Left ventricle myocardium inferior (tissue), 1 donor: ENCODE results near the gene CNTNAP1. TPM values are rescaled to one million over a fixed set of nuclear protein-coding genes. Genes with fewer than 3 reads are reported as not detected.
A peak's percentile ranks its signal among the peaks of the same experiment; 100 is the strongest.

ENCODE experiments used
- DNase-seq: peaks from one replicate; pipeline ENCODE4 v3.0.0-alpha.2; 2020
- H3K27ac ChIP-seq: fragments of 200-600 bp; replicated peaks from 2 replicates; pipeline ENCODE4 v1.8.0; 2021
- H3K27me3 ChIP-seq: fragments of 200-600 bp; 2 replicates; pipeline ENCODE4 v1.8.0; 2021; ENCODE audit warnings: low read depth
- H3K36me3 ChIP-seq: fragments of 200-600 bp; 2 replicates; pipeline ENCODE4 v1.8.0; 2021
- H3K4me1 ChIP-seq: fragments of 200-600 bp; 2 replicates; pipeline ENCODE4 v1.8.0; 2021
- H3K4me3 ChIP-seq: fragments of 200-600 bp; 2 replicates; pipeline ENCODE4 v1.8.0; 2021; ENCODE audit warnings: mild to moderate bottlenecking, moderate library complexity
- H3K9me3 ChIP-seq: fragments of 200-600 bp; replicated peaks from 2 replicates; pipeline ENCODE4 v1.8.0; 2021
- CTCF ChIP-seq: fragments of 200-600 bp; IDR thresholded peaks from 2 replicates; pipeline ENCODE4 v1.8.0; 2021; ENCODE audit warnings: antibody characterized with exemption, mild to moderate bottlenecking, borderline replicate concordance
- intact Hi-C: fragments of 100-400 bp; cut with micrococcal nuclease; formaldehyde crosslinking; loops from one replicate; pipeline ENCODE4 v1.11.0; 2022
- total RNA-seq: library from RNA; stranded (reverse); fragmentation: NEBNext Ultra II Directional; extraction: Animal tissue kit (Norgen Biotek cat#: 25700); gene quantifications from one replicate; pipeline ENCODE4 v1.2.1, GENCODE V29; 2021
- donor health status: DM: no; HTN: yes; CAD: no; lungs with severe emphysema.

Gene CNTNAP1
- total RNA-seq, 1 donor from 2014 or later, result 4.2 TPM

- intact Hi-C loops, result no loop called here
- peaks cover 100% of the 10 kb centered on the region for H3K36me3 ChIP-seq
- TF ChIP-seq CTCF, result no peak
Observed at GRCh38 chr17:42708588-42708987, 26.3 kb downstream of the CNTNAP1 start.

GRCh38 chr17:42709561-42709960 is 27.2 kb downstream of the CNTNAP1 start:
- no peak overlapping the region for H3K4me3 ChIP-seq
- DNase-seq, result no peak
- no peaks in the 10 kb centered on the region for H3K27me3 ChIP-seq
- no peak for TF ChIP-seq CTCF
- H3K9me3 ChIP-seq, result no peaks in the 10 kb centered on the region
- no peaks in the 10 kb centered on the region for H3K4me1 ChIP-seq
- no peak overlapping the region for H3K27ac ChIP-seq
- peaks cover 100% of the 10 kb centered on the region for H3K36me3 ChIP-seq
- intact Hi-C loops, result no loop called here

More at GRCh38 chr17:42708588-42708987, 26.3 kb downstream of the CNTNAP1 start:
- H3K4me1 ChIP-seq, result no peaks in the 10 kb centered on the region
- no peaks in the 10 kb centered on the region for H3K9me3 ChIP-seq
- DNase-seq, result no peak
- H3K4me3 ChIP-seq, result no peak overlapping the region
- H3K27me3 ChIP-seq, result no peaks in the 10 kb centered on the region
- no peak overlapping the region for H3K27ac ChIP-seq

GRCh38 chr17:42720996-42721583 is 38.8 kb downstream of the CNTNAP1 start:
- no peak for DNase-seq
- intact Hi-C loops, result loop anchor here (2.0 kb wide), 1 partner anchor 42 kb away; no protein-coding TSS in a partner anchor
- H3K27ac ChIP-seq, result no peak overlapping the region
- H3K4me3 ChIP-seq, result no peak overlapping the region
- H3K36me3 ChIP-seq, result peaks cover 97% of the 10 kb centered on the region
- peak; percentile 75 for TF ChIP-seq CTCF
- no peaks in the 10 kb centered on the region for H3K27me3 ChIP-seq
- H3K4me1 ChIP-seq, result no peaks in the 10 kb centered on the region
- no peaks in the 10 kb centered on the region for H3K9me3 ChIP-seq

GRCh38 chr17:42723636-42724035 is 41.3 kb downstream of the CNTNAP1 start:
- H3K27me3 ChIP-seq, result no peaks in the 10 kb centered on the region
- no peak overlapping the region for H3K4me3 ChIP-seq
- intact Hi-C loops, result no loop called here
- no peak overlapping the region for H3K27ac ChIP-seq
- H3K36me3 ChIP-seq, result peaks cover 97% of the 10 kb centered on the region
- TF ChIP-seq CTCF, result no peak
- no peaks in the 10 kb centered on the region for H3K9me3 ChIP-seq
- H3K4me1 ChIP-seq, result no peaks in the 10 kb centered on the region
- DNase-seq, result no peak

- no peaks in the 10 kb centered on the region for H3K4me1 ChIP-seq
- H3K27ac ChIP-seq, result no peak overlapping the region
- peaks cover 97% of the 10 kb centered on the region for H3K36me3 ChIP-seq
- H3K9me3 ChIP-seq, result no peaks in the 10 kb centered on the region
- DNase-seq, result no peak
- no peaks in the 10 kb centered on the region for H3K27me3 ChIP-seq
- H3K4me3 ChIP-seq, result no peak overlapping the region
- TF ChIP-seq CTCF, result no peak
- intact Hi-C loops, result no loop called here
Observed at GRCh38 chr17:42725143-42725542, 42.8 kb downstream of the CNTNAP1 start.
